Esophagus muscularis mucosa (tissue), 4 donors: ENCODE results near the gene KRTAP12-3. TPM values are rescaled to one million over a fixed set of nuclear protein-coding genes. Genes with fewer than 3 reads are reported as not detected.

ENCODE experiments used
- DNase-seq: peaks from one replicate; pipeline ENCODE4 v3.0.0-alpha.2; 2017; ENCODE audit errors: extremely low spot score
- H3K27ac ChIP-seq, 4 donors: fragments of 200-600 bp; sonication (generic); replicated peaks in 1 of 4; 1 replicate in 3 of 4; 2 replicates in 1 of 4; pipeline ENCODE4 v1.5.1; 2016 to 2019; ENCODE audit warnings: mild to moderate bottlenecking in 1 of 4
- H3K27me3 ChIP-seq, 4 donors: fragments of 200-600 bp; sonication (generic); one replicate each; pipeline versions ENCODE4 v1.5.1 to v1.6.0; 2016 to 2019
- H3K36me3 ChIP-seq, 4 donors: fragments of 200-600 bp; sonication (generic); one replicate each; pipeline ENCODE4 v1.5.1; 2016 to 2019
- H3K4me1 ChIP-seq, 4 donors: fragments of 200-600 bp; sonication (generic); one replicate each; pipeline ENCODE4 v1.5.1; 2016 to 2019
- H3K4me3 ChIP-seq, 4 donors: fragments of 200-600 bp; sonication (generic); 1 replicate in 2 of 4; 2 replicates in 2 of 4; pipeline ENCODE4 v1.5.1; 2016 to 2019; ENCODE audit warnings: mild to moderate bottlenecking in 4 of 4, moderate library complexity in 1 of 4
- H3K9me3 ChIP-seq, 4 donors: fragments of 200-600 bp; sonication (generic); 1 replicate in 3 of 4; 2 replicates in 1 of 4; pipeline ENCODE4 v1.5.1; 2016 to 2019
- EP300 ChIP-seq: sonication (generic); formaldehyde crosslinking; IDR thresholded peaks from one replicate; pipeline ENCODE4 v1.6.1; 2017; ENCODE audit warnings: antibody characterized with exemption
- POLR2A ChIP-seq: fragments of 450-650 bp; IDR thresholded peaks from one replicate; pipeline ENCODE4 v1.6.1; 2017; ENCODE audit warnings: antibody characterized with exemption, moderate library complexity, mild to moderate bottlenecking, low read depth
- POLR2AphosphoS5 ChIP-seq, 2 donors: sonication (generic); formaldehyde crosslinking; IDR thresholded peaks; one replicate each; pipeline ENCODE4 v1.6.1; 2017; ENCODE audit warnings: antibody characterized with exemption in 2 of 2
- WGBS: methylation state at CpG from one replicate; pipeline ENCODE4 v1.1.5; 2018; 5-methylcytosine and 5-hydroxymethylcytosine counted together
- intact Hi-C: fragments of 100-400 bp; cut with DNase I; formaldehyde crosslinking; loops from one replicate; pipeline ENCODE4 v1.15.1; 2023
- total RNA-seq, 4 donors: library from RNA; depleted of rRNA; stranded (reverse); fragments of >200 nt; gene quantifications; one replicate each; pipeline versions ENCODE4 v1.1.0 to v1.2.1, GENCODE V29; 2016
- TF ChIP-seq, protein P1 (sequence below), 3 experiments: fragments of 200-600 bp in 2 of 3; fragments of 450-650 bp in 1 of 3; sonication (generic) in 2 of 3; IDR thresholded peaks; one replicate each; pipeline ENCODE4 v1.5.1; 2017 to 2019; ENCODE audit warnings: antibody characterized with exemption in 3 of 3, mild to moderate bottlenecking in 2 of 3, moderate library complexity in 1 of 3

The KRTAP12-3 gene
- total RNA-seq, 4 donors from 2014 or later: not detected

GRCh38 chr21:44700101-44701022 lies 42.6 kb downstream of the KRTAP12-3 start:
- DNase-seq: peak; percentile 86
- Histone ChIP-seq H3K27ac (no peak overlapping the region), H3K4me3 (no peak overlapping the region), H3K27me3 (peaks cover 0 to 96% (median 12%) of the 10 kb centered on the region in 4 donors), H3K4me1 (no peaks in the 10 kb centered on the region), H3K36me3 (no peaks in the 10 kb centered on the region), H3K9me3 (no peaks in the 10 kb centered on the region)
- intact Hi-C loops: no loop called here
- WGBS: 59% methylated on average over 19 of the region's 21 CpGs
- TF ChIP-seq EP300 (no peak), POLR2AphosphoS5 (IDR thresholded peaks at IDR 0.05) (no peak), POLR2A (no peak)
- TF ChIP-seq, protein P1, sequence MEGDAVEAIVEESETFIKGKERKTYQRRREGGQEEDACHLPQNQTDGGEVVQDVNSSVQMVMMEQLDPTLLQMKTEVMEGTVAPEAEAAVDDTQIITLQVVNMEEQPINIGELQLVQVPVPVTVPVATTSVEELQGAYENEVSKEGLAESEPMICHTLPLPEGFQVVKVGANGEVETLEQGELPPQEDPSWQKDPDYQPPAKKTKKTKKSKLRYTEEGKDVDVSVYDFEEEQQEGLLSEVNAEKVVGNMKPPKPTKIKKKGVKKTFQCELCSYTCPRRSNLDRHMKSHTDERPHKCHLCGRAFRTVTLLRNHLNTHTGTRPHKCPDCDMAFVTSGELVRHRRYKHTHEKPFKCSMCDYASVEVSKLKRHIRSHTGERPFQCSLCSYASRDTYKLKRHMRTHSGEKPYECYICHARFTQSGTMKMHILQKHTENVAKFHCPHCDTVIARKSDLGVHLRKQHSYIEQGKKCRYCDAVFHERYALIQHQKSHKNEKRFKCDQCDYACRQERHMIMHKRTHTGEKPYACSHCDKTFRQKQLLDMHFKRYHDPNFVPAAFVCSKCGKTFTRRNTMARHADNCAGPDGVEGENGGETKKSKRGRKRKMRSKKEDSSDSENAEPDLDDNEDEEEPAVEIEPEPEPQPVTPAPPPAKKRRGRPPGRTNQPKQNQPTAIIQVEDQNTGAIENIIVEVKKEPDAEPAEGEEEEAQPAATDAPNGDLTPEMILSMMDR (IDR thresholded peaks at IDR 0.05): no peak

GRCh38 chr21:44701023-44701400 lies 43.3 kb downstream of the KRTAP12-3 start:
- DNase-seq: peak; percentile 84
- H3K27me3 ChIP-seq: peaks cover 0 to 94% (median 13%) of the 10 kb centered on the region in 4 donors
- no peak overlapping the region for H3K27ac ChIP-seq
- WGBS: 83% methylated on average over 14 of the region's 14 CpGs
- H3K9me3 ChIP-seq: no peaks in the 10 kb centered on the region
- H3K36me3 ChIP-seq: no peaks in the 10 kb centered on the region
- no peak overlapping the region for H3K4me3 ChIP-seq
- intact Hi-C loops: no loop called here
- TF ChIP-seq POLR2AphosphoS5 (IDR thresholded peaks at IDR 0.05): no peak
- TF ChIP-seq, protein P1 (IDR thresholded peaks at IDR 0.05): no peak
- TF ChIP-seq POLR2A: no peak
- no peaks in the 10 kb centered on the region for H3K4me1 ChIP-seq

- peaks cover 0 to 94% (median 19%) of the 10 kb centered on the region in 4 donors for H3K27me3 ChIP-seq
- no peak overlapping the region for H3K4me3 ChIP-seq
- WGBS: 51% methylated on average over 11 of the region's 12 CpGs
- H3K27ac ChIP-seq: no peak overlapping the region
- TF ChIP-seq POLR2AphosphoS5 (IDR thresholded peaks at IDR 0.05): no peak
- no peak for TF ChIP-seq POLR2A
- TF ChIP-seq, protein P1 (IDR thresholded peaks at IDR 0.05): no peak
- TF ChIP-seq EP300: no peak
- intact Hi-C loops: no loop called here
- peaks cover 0 to 3% (median 0%) of the 10 kb centered on the region in 4 donors for H3K4me1 ChIP-seq
- H3K36me3 ChIP-seq: no peaks in the 10 kb centered on the region
- DNase-seq: no peak
- H3K9me3 ChIP-seq: no peaks in the 10 kb centered on the region
These were observed 43.8 kb downstream of the KRTAP12-3 start for GRCh38 chr21:44701541-44701940.

DNA sequence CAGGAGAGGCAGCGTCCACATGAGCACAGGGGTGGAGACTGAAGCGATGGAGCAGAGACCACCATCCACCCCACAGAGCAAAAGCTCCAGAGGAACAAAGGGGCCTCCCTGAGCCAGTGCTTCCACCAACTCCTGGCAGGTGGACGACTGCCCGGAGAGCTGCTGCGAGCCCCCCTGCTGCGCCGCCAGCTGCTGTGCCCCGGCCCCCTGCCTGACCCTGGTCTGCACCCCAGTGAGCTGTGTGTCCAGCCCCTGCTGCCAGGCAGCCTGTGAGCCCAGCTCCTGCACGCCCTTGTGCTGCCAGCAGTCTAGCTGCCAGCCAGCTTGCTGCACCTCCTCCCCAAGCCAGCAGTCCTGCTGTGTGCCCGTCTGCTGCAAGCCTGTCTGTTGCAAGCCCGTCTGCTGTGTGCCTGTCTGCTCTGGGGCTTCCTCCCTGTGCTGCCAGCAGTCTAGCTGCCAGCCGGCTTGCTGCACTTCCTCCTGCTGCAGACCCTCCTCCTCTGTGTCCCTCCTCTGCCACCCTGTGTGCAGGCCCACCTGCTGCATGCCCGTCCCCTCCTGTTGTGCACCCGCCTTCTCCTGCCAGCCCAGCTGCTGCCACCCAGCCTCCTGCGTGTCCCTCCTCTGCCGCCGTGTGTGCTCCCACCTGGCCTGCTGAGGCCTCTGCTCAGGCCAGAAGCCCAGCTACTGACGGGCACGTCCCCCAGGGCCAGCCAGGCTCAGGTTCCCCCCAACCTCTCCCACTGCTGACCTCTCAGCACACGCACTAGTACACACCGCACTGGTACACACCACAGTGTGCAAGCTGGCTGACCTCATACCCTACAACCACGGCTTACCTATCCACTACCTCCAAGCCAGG lies 44.6 kb downstream of the KRTAP12-3 start:
- Histone ChIP-seq H3K36me3 (no peaks in the 10 kb centered on the region), H3K9me3 (no peaks in the 10 kb centered on the region), H3K27me3 (peaks cover 3 to 94% (median 27%) of the 10 kb centered on the region in 4 donors), H3K27ac (no peak overlapping the region), H3K4me3 (no peak overlapping the region), H3K4me1 (peaks cover 0 to 11% (median 0%) of the 10 kb centered on the region in 4 donors)
- TF ChIP-seq POLR2AphosphoS5 (IDR thresholded peaks at IDR 0.05): no peak
- TF ChIP-seq POLR2A: no peak
- TF ChIP-seq, protein P1 (IDR thresholded peaks at IDR 0.05): no peak
- no peak for TF ChIP-seq EP300
- DNase-seq: peak; percentile 74
- WGBS: 72% methylated on average over 11 of the region's 22 CpGs
- intact Hi-C loops: no loop called here
